GM13977 (cell line): ENCODE measurements around the gene IPMK.
A peak's percentile ranks its signal among the peaks of the same experiment; 100 is the strongest.

Experiments
- DNase-seq: peaks from one replicate; pipeline ENCODE4 v3.0.0; 2012; ENCODE audit warnings: low spot score
- in situ Hi-C: fragments of 300-500 bp; cut with MboI; formaldehyde crosslinking; loops from one replicate; pipeline ENCODE4 v1.12.0; 2022; ENCODE audit warnings: low sequenced_read_pairs, low pct_unique_long_range_greater_than_20kb, mixed read lengths, inconsistent platforms; ENCODE audit not compliant: unreplicated experiment
- TF ChIP-seq, protein P1 (sequence below): IDR thresholded peaks from 2 replicates; pipeline ENCODE4 v1.5.1; 2012; ENCODE audit warnings: mild to moderate bottlenecking, control low read depth; ENCODE audit not compliant: insufficient read depth; ENCODE audit errors: extremely low read depth, missing control alignments

Gene IPMK

DNA sequence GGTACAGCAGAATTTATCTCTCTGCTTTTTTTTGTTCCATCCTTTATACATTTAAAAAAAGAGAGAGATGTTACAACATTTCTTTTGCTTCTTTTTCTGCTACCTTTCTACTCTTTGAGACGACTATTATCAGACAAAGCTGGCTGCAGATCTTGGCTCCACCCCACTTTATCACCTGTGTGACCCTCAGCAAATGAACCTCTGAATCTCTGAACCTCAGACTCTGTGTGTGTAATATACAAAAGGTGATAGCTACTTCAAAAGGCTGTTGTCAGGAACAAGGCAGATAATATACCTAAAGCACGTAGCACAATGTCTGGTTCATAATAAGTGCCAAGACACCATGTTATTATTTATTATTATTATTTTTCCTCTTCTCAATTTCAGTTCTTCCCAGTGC lies 34.6 kb upstream of the IPMK start:
- TF ChIP-seq, protein P1, sequence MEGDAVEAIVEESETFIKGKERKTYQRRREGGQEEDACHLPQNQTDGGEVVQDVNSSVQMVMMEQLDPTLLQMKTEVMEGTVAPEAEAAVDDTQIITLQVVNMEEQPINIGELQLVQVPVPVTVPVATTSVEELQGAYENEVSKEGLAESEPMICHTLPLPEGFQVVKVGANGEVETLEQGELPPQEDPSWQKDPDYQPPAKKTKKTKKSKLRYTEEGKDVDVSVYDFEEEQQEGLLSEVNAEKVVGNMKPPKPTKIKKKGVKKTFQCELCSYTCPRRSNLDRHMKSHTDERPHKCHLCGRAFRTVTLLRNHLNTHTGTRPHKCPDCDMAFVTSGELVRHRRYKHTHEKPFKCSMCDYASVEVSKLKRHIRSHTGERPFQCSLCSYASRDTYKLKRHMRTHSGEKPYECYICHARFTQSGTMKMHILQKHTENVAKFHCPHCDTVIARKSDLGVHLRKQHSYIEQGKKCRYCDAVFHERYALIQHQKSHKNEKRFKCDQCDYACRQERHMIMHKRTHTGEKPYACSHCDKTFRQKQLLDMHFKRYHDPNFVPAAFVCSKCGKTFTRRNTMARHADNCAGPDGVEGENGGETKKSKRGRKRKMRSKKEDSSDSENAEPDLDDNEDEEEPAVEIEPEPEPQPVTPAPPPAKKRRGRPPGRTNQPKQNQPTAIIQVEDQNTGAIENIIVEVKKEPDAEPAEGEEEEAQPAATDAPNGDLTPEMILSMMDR = no peak
- no peak for DNase-seq
- in situ Hi-C loops = no loop called here

- DNase-seq = no peak
- TF ChIP-seq, protein P1 = no peak
- in situ Hi-C loops = no loop called here
Measured at GRCh38 chr10:58300676-58301075, 33.0 kb upstream of the IPMK start.

GRCh38 chr10:58299580-58299979 lies 31.9 kb upstream of the IPMK start:
- DNase-seq = peak; percentile 52
- in situ Hi-C loops = no loop called here
- TF ChIP-seq, protein P1 = peak; percentile 84

GRCh38 chr10:58293989-58294388 lies 26.3 kb upstream of the IPMK start:
- TF ChIP-seq, protein P1 = no peak
- in situ Hi-C loops = no loop called here
- no peak for DNase-seq

- in situ Hi-C loops = no loop called here
- DNase-seq = peak; percentile 28
- TF ChIP-seq, protein P1 = peak; percentile 67
Measured at GRCh38 chr10:58291538-58292174, 24.0 kb upstream of the IPMK start.

DNA sequence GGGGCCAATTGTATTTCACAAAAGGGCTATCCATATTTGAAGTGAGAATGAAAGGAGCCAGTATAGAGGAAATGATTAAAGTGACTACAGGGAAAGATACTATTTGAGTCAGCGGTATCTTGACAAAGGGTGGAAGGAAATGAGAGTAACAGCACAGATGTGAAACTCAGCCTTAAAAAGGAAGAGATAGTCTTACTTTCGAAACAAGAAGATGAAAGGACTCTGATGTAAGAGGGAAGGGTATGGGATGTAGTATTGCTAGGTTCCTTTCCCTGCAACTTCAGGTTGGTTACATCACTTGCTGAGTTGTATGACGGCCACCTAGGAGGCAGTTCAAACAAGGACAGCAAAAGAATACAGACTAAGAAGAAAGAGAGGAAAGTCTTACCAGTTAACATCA lies 14.9 kb upstream of the IPMK start:
- in situ Hi-C loops = loop anchor here (10.0 kb wide), 1 partner anchor 98 kb away; no protein-coding TSS in a partner anchor
- DNase-seq = peak; percentile 46
- TF ChIP-seq, protein P1 = no peak
